DND-41 (cell line): ENCODE data around the gene AKR7A3.

Experiments used
- ATAC-seq: fragments of 200-7000 bp; cut with Tn5 transposase; 3 replicates; pipeline ENCODE4 v1.9.1; 2021; ENCODE audit warnings: low read depth; ENCODE audit not compliant: insufficient read depth
- DNase-seq: peaks from one replicate; pipeline ENCODE4 v3.0.0-alpha.2; 2020
- H2AFZ ChIP-seq: 2 replicates; pipeline ENCODE4 v1.6.0; 2012; ENCODE audit warnings: low read depth, low read length
- H3K27ac ChIP-seq: 2 replicates; pipeline ENCODE4 v1.5.1; 2012; ENCODE audit warnings: low read length, inconsistent platforms
- H3K27me3 ChIP-seq: fragments of 200-600 bp; sonication (generic); 2 replicates; pipeline ENCODE4 v1.6.0; 2012; ENCODE audit warnings: low read length, mild to moderate bottlenecking, inconsistent platforms; ENCODE audit not compliant: insufficient read depth, poor library complexity
- H3K36me3 ChIP-seq: 2 replicates; pipeline ENCODE4 v1.5.1; 2012; ENCODE audit warnings: low read length, inconsistent platforms; ENCODE audit not compliant: insufficient read depth
- H3K4me1 ChIP-seq: 2 replicates; pipeline ENCODE4 v1.5.1; 2012; ENCODE audit warnings: mild to moderate bottlenecking, low read length; ENCODE audit not compliant: insufficient read depth
- H3K4me2 ChIP-seq: 2 replicates; pipeline ENCODE4 v1.6.0; 2012; ENCODE audit warnings: mild to moderate bottlenecking, moderate library complexity, low read length, inconsistent platforms; ENCODE audit not compliant: insufficient read depth
- H3K4me3 ChIP-seq, 2 experiments: fragments of 200-600 bp in 1 of 2; shearing (Covaris generic) in 1 of 2; 2 replicates each; pipeline ENCODE4 v1.5.1; 2012 to 2016; ENCODE audit warnings: inconsistent platforms in 2 of 2, low read length in 2 of 2, mild to moderate bottlenecking in 2 of 2, low read depth in 1 of 2, moderate library complexity in 1 of 2
- H3K79me2 ChIP-seq: 2 replicates; pipeline ENCODE4 v1.6.0; 2012; ENCODE audit warnings: low read length, inconsistent platforms; ENCODE audit not compliant: insufficient read depth
- H3K9ac ChIP-seq: 2 replicates; pipeline ENCODE4 v1.6.0; 2012; ENCODE audit warnings: low read depth, mild to moderate bottlenecking, inconsistent platforms, low read length, moderate library complexity
- H3K9me3 ChIP-seq: 2 replicates; pipeline ENCODE4 v1.5.1; 2012; ENCODE audit warnings: low read length, moderate library complexity, mild to moderate bottlenecking, inconsistent platforms; ENCODE audit not compliant: insufficient read depth, severe bottlenecking
- H4K20me1 ChIP-seq: 2 replicates; pipeline ENCODE4 v1.6.0; 2012; ENCODE audit warnings: low read length; ENCODE audit not compliant: insufficient read depth
- CTCF ChIP-seq: IDR thresholded peaks from 2 replicates; pipeline ENCODE4 v1.5.1; 2012; ENCODE audit warnings: borderline replicate concordance, low read length, moderate library complexity, mild to moderate bottlenecking; ENCODE audit not compliant: poor library complexity, severe bottlenecking; ENCODE audit errors: extremely low read depth
- EZH2 ChIP-seq: IDR thresholded peaks from 3 replicates; pipeline ENCODE4 v1.6.1; 2012; ENCODE audit warnings: borderline replicate concordance, low read depth, mild to moderate bottlenecking, moderate library complexity, low read length, inconsistent platforms; ENCODE audit not compliant: severe bottlenecking

The AKR7A3 gene

GRCh38 chr1:19310061-19310460 is 21.5 kb upstream of the AKR7A3 start:
- peak overlapping the region; percentile 36; the same call in 1 of the 2 replicates for H3K4me2 ChIP-seq
- TF ChIP-seq CTCF (no peak), EZH2 (no peak)
- H3K4me3 ChIP-seq: no peak overlapping the region
- no peak overlapping the region for H3K9ac ChIP-seq
- ATAC-seq: no peak
- peaks cover 16% of the 10 kb centered on the region for H3K79me2 ChIP-seq
- H2AFZ ChIP-seq: no peak overlapping the region
- peaks cover 26% of the 10 kb centered on the region for H3K4me1 ChIP-seq
- no peak for DNase-seq
- H3K9me3 ChIP-seq: no peaks in the 10 kb centered on the region
- peaks cover 41% of the 10 kb centered on the region for H3K36me3 ChIP-seq
- H4K20me1 ChIP-seq: peaks cover 4% of the 10 kb centered on the region; the same call in 1 of the 2 replicates
- H3K27ac ChIP-seq: no peak overlapping the region
- no peaks in the 10 kb centered on the region for H3K27me3 ChIP-seq

- DNase-seq: no peak
- H3K79me2 ChIP-seq: peaks cover 16% of the 10 kb centered on the region
- H3K4me2 ChIP-seq: no peak overlapping the region
- H3K36me3 ChIP-seq: peaks cover 49% of the 10 kb centered on the region
- no peak for ATAC-seq
- H3K4me3 ChIP-seq: no peak overlapping the region
- H2AFZ ChIP-seq: no peak overlapping the region
- H3K9me3 ChIP-seq: no peaks in the 10 kb centered on the region
- no peak overlapping the region for H3K27ac ChIP-seq
- H4K20me1 ChIP-seq: peaks cover 4% of the 10 kb centered on the region; the same call in 1 of the 2 replicates
- H3K27me3 ChIP-seq: no peaks in the 10 kb centered on the region
- no peak overlapping the region for H3K9ac ChIP-seq
- TF ChIP-seq CTCF (no peak), EZH2 (no peak)
- peaks cover 26% of the 10 kb centered on the region for H3K4me1 ChIP-seq
Observed at GRCh38 chr1:19309123-19309813, 20.7 kb upstream of the AKR7A3 start.

- DNase-seq: no peak
- Histone ChIP-seq H3K4me1 (peaks cover 26% of the 10 kb centered on the region), H3K27me3 (no peaks in the 10 kb centered on the region), H3K4me3 (no peak overlapping the region), H3K9ac (no peak overlapping the region), H4K20me1 (peaks cover 4% of the 10 kb centered on the region; the same call in 1 of the 2 replicates), H3K27ac (no peak overlapping the region), H3K79me2 (peaks cover 16% of the 10 kb centered on the region), H3K9me3 (no peaks in the 10 kb centered on the region), H3K4me2 (no peak overlapping the region), H2AFZ (no peak overlapping the region), H3K36me3 (peaks cover 56% of the 10 kb centered on the region)
- no peak for TF ChIP-seq CTCF
- TF ChIP-seq EZH2: no peak
- no peak for ATAC-seq
Observed at GRCh38 chr1:19308509-19308907, 19.9 kb upstream of the AKR7A3 start.
